ENCODE measurements around the gene PRKN. TPM values are rescaled to one million over a fixed set of nuclear protein-coding genes. Genes with fewer than 3 reads are reported as not detected.

The PRKN gene
- total and polyA plus RNA-seq, 5 donors from 2014 or later: 0.24 to 3.7 (median 2.5) TPM

DNA sequence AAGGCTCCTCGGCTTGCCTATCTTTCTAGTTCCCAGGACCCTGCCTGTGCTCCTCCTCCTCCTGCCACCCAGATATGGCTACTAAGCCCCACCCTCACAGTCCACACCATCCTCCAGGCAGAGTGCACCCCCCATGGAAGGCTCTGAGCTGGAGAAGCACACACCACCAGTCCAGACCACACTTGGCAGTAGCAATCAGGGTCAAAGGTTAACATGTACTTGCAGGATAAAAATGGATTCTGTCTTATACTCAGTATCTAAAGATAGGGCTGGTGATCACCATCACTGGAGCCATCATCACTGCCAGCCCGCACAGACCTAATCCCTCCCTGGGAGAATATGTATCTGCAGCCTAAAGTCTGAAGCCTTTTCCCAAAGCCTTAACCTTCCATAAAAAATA lies 83.4 kb downstream of the PRKN start:
- Histone ChIP-seq H3K27ac (ENCODE audit: insufficient read depth, low read length, poor library complexity, severe bottlenecking) (no peak overlapping the region), H3K27me3 (ENCODE audit: control insufficient read depth, insufficient read depth, low read length) (no peaks in the 10 kb centered on the region), H3K4me3 (ENCODE audit: low read depth, low read length) (no peak overlapping the region), H3K4me1 (ENCODE audit: control insufficient read depth, insufficient read depth, low read length, poor library complexity, severe bottlenecking) (no peaks in the 10 kb centered on the region), H3K36me3 (ENCODE audit: control insufficient read depth, insufficient read depth, low read length) (no peaks in the 10 kb centered on the region), H3K9me3 (ENCODE audit: control insufficient read depth in 2 of 2, low read length in 2 of 2) (no peaks in the 10 kb centered on the region)
- Mint-ChIP-seq H3K4me1 (no peaks in the 10 kb centered on the region), H3K4me3 (no peak overlapping the region), H3K27ac (no peak overlapping the region), H3K27me3 (peaks cover 4% of the 10 kb centered on the region), H3K36me3 (no peaks in the 10 kb centered on the region), H3K9me3 (no peaks in the 10 kb centered on the region)
- DNase-seq (no peak), ATAC-seq (ENCODE audit: low read depth in 2 of 2) (no peak)

GRCh38 chr6:162640756-162641155 lies 86.8 kb downstream of the PRKN start:
- Mint-ChIP-seq H3K27me3 (peaks cover 4% of the 10 kb centered on the region), H3K36me3 (no peaks in the 10 kb centered on the region), H3K4me1 (peaks cover 0 to 2% (median 0%) of the 10 kb centered on the region in 4 donors), H3K27ac (no peak overlapping the region), H3K4me3 (no peak overlapping the region), H3K9me3 (peaks cover 0 to 5% (median 0%) of the 10 kb centered on the region in 7 donors)
- H3K36me3 ChIP-seq (ENCODE audit: control insufficient read depth, insufficient read depth, low read length): no peaks in the 10 kb centered on the region
- H3K4me1 ChIP-seq (ENCODE audit: control insufficient read depth, insufficient read depth, low read length, poor library complexity, severe bottlenecking): no peaks in the 10 kb centered on the region
- no peak overlapping the region for H3K4me3 ChIP-seq (ENCODE audit: low read depth, low read length)
- no peaks in the 10 kb centered on the region for H3K27me3 ChIP-seq (ENCODE audit: control insufficient read depth, insufficient read depth, low read length)
- no peak overlapping the region for H3K27ac ChIP-seq (ENCODE audit: insufficient read depth, low read length, poor library complexity, severe bottlenecking)
- ATAC-seq (ENCODE audit: low read depth in 2 of 2) (no peak), DNase-seq (no peak)
- no peaks in the 10 kb centered on the region for H3K9me3 ChIP-seq (ENCODE audit: control insufficient read depth in 2 of 2, low read length in 2 of 2)

DNA sequence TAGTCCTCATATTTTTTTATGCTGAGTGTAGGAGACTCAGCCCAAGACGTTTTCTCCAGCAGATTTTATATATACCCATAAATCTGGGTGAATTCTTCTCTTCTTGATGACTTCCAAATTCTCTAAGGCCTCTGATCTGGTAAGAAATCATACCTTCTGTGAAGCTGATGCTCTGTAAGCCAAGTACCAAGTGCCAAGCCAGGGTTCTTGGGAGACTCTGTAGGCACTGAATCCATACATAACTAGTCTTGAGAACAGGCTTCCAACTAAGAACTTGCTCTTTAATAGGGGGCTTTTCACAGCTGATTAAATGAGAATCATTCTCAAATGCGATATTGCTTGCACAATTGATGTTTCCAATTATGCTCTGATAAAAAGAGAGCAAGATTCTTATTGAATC lies 87.6 kb downstream of the PRKN start:
- Histone ChIP-seq H3K27ac (ENCODE audit: insufficient read depth, low read length, poor library complexity, severe bottlenecking) (no peak overlapping the region), H3K27me3 (ENCODE audit: control insufficient read depth, insufficient read depth, low read length) (no peaks in the 10 kb centered on the region), H3K4me3 (ENCODE audit: low read depth, low read length) (no peak overlapping the region), H3K4me1 (ENCODE audit: control insufficient read depth, insufficient read depth, low read length, poor library complexity, severe bottlenecking) (no peaks in the 10 kb centered on the region), H3K9me3 (ENCODE audit: control insufficient read depth in 2 of 2, low read length in 2 of 2) (no peaks in the 10 kb centered on the region), H3K36me3 (ENCODE audit: control insufficient read depth, insufficient read depth, low read length) (no peaks in the 10 kb centered on the region)
- Mint-ChIP-seq H3K4me3 (no peak overlapping the region), H3K9me3 (peaks cover 0 to 5% (median 0%) of the 10 kb centered on the region in 7 donors), H3K27ac (no peak overlapping the region), H3K27me3 (peaks cover 4% of the 10 kb centered on the region), H3K36me3 (no peaks in the 10 kb centered on the region), H3K4me1 (peaks cover 0 to 2% (median 0%) of the 10 kb centered on the region in 4 donors)
- no peak for DNase-seq
- no peak for ATAC-seq (ENCODE audit: low read depth in 2 of 2)

- no peak overlapping the region for H3K27ac ChIP-seq (ENCODE audit: insufficient read depth, low read length, poor library complexity, severe bottlenecking)
- no peaks in the 10 kb centered on the region for H3K9me3 ChIP-seq (ENCODE audit: control insufficient read depth in 2 of 2, low read length in 2 of 2)
- no peak overlapping the region for H3K4me3 Mint-ChIP-seq
- H3K27me3 ChIP-seq (ENCODE audit: control insufficient read depth, insufficient read depth, low read length): no peaks in the 10 kb centered on the region
- DNase-seq: no peak
- no peak overlapping the region for H3K27ac Mint-ChIP-seq
- peaks cover 4% of the 10 kb centered on the region for H3K27me3 Mint-ChIP-seq
- no peaks in the 10 kb centered on the region for H3K4me1 ChIP-seq (ENCODE audit: control insufficient read depth, insufficient read depth, low read length, poor library complexity, severe bottlenecking)
- no peak overlapping the region for H3K4me3 ChIP-seq (ENCODE audit: low read depth, low read length)
- ATAC-seq (ENCODE audit: low read depth in 2 of 2): no peak
- no peaks in the 10 kb centered on the region for H3K36me3 Mint-ChIP-seq
- H3K9me3 Mint-ChIP-seq: peaks cover 0 to 5% (median 0%) of the 10 kb centered on the region in 7 donors
- H3K4me1 Mint-ChIP-seq: peaks cover 0 to 2% (median 0%) of the 10 kb centered on the region in 4 donors
- H3K36me3 ChIP-seq (ENCODE audit: control insufficient read depth, insufficient read depth, low read length): no peaks in the 10 kb centered on the region
Observed at GRCh38 chr6:162638931-162639574, 88.5 kb downstream of the PRKN start.

GRCh38 chr6:162637317-162637716 lies 90.2 kb downstream of the PRKN start:
- H3K9me3 Mint-ChIP-seq: peaks cover 0 to 5% (median under 1%) of the 10 kb centered on the region in 7 donors
- peaks cover 0 to 2% (median 0%) of the 10 kb centered on the region in 4 donors for H3K4me1 Mint-ChIP-seq
- Histone ChIP-seq H3K9me3 (ENCODE audit: control insufficient read depth in 2 of 2, low read length in 2 of 2) (no peaks in the 10 kb centered on the region), H3K27ac (ENCODE audit: insufficient read depth, low read length, poor library complexity, severe bottlenecking) (no peak overlapping the region), H3K27me3 (ENCODE audit: control insufficient read depth, insufficient read depth, low read length) (no peaks in the 10 kb centered on the region), H3K36me3 (ENCODE audit: control insufficient read depth, insufficient read depth, low read length) (no peaks in the 10 kb centered on the region), H3K4me1 (ENCODE audit: control insufficient read depth, insufficient read depth, low read length, poor library complexity, severe bottlenecking) (no peaks in the 10 kb centered on the region), H3K4me3 (ENCODE audit: low read depth, low read length) (no peak overlapping the region)
- DNase-seq (no peak), ATAC-seq (ENCODE audit: low read depth in 2 of 2) (no peak)
- no peaks in the 10 kb centered on the region for H3K36me3 Mint-ChIP-seq
- H3K27ac Mint-ChIP-seq: no peak overlapping the region
- no peak overlapping the region for H3K4me3 Mint-ChIP-seq
- peaks cover 4% of the 10 kb centered on the region for H3K27me3 Mint-ChIP-seq

DNA sequence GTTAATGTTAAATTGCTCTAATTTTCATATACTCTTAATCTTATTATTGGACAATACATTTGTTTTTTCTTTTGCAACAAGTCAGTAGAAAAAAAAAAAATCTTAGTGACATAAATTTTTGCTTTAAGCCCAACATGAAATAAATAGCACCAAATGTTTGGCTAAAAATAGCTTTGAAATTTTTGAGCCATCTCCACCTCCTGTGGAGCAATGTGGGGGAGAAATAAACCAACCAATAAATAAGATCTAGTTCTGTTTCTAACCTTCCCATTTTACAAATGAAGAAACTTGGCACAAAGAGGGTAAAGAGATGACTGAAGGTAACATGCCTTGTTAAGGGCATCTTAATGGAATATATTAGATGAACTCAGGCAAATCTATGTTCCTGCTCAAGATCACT lies 91.4 kb downstream of the PRKN start:
- H3K27me3 ChIP-seq (ENCODE audit: control insufficient read depth, insufficient read depth, low read length): no peaks in the 10 kb centered on the region
- H3K27ac ChIP-seq (ENCODE audit: insufficient read depth, low read length, poor library complexity, severe bottlenecking): no peak overlapping the region
- no peaks in the 10 kb centered on the region for H3K4me1 ChIP-seq (ENCODE audit: control insufficient read depth, insufficient read depth, low read length, poor library complexity, severe bottlenecking)
- peaks cover 0 to 2% (median 0%) of the 10 kb centered on the region in 4 donors for H3K4me1 Mint-ChIP-seq
- no peaks in the 10 kb centered on the region for H3K9me3 ChIP-seq (ENCODE audit: control insufficient read depth in 2 of 2, low read length in 2 of 2)
- no peaks in the 10 kb centered on the region for H3K36me3 Mint-ChIP-seq
- H3K36me3 ChIP-seq (ENCODE audit: control insufficient read depth, insufficient read depth, low read length): no peaks in the 10 kb centered on the region
- H3K27ac Mint-ChIP-seq: no peak overlapping the region
- DNase-seq: no peak
- peaks cover 0 to 5% (median 2%) of the 10 kb centered on the region in 7 donors for H3K9me3 Mint-ChIP-seq
- no peak overlapping the region for H3K4me3 ChIP-seq (ENCODE audit: low read depth, low read length)
- H3K27me3 Mint-ChIP-seq: no peaks in the 10 kb centered on the region
- no peak overlapping the region for H3K4me3 Mint-ChIP-seq
- no peak for ATAC-seq (ENCODE audit: low read depth in 2 of 2)

GRCh38 chr6:162631546-162631945 lies 96.0 kb downstream of the PRKN start:
- DNase-seq (no peak), ATAC-seq (ENCODE audit: low read depth in 2 of 2) (no peak)
- no peaks in the 10 kb centered on the region for H3K4me1 Mint-ChIP-seq
- H3K27me3 Mint-ChIP-seq: no peaks in the 10 kb centered on the region
- H3K9me3 Mint-ChIP-seq: peaks cover 1 to 10% (median 3%) of the 10 kb centered on the region in 7 donors
- H3K9me3 ChIP-seq (ENCODE audit: control insufficient read depth in 2 of 2, low read length in 2 of 2): no peaks in the 10 kb centered on the region
- no peaks in the 10 kb centered on the region for H3K27me3 ChIP-seq (ENCODE audit: control insufficient read depth, insufficient read depth, low read length)
- H3K4me3 Mint-ChIP-seq: no peak overlapping the region
- H3K4me3 ChIP-seq (ENCODE audit: low read depth, low read length): no peak overlapping the region
- no peaks in the 10 kb centered on the region for H3K36me3 ChIP-seq (ENCODE audit: control insufficient read depth, insufficient read depth, low read length)
- H3K27ac Mint-ChIP-seq: no peak overlapping the region
- no peak overlapping the region for H3K27ac ChIP-seq (ENCODE audit: insufficient read depth, low read length, poor library complexity, severe bottlenecking)
- H3K4me1 ChIP-seq (ENCODE audit: control insufficient read depth, insufficient read depth, low read length, poor library complexity, severe bottlenecking): no peaks in the 10 kb centered on the region
- no peaks in the 10 kb centered on the region for H3K36me3 Mint-ChIP-seq

- H3K27ac Mint-ChIP-seq: no peak overlapping the region
- H3K27me3 Mint-ChIP-seq: no peaks in the 10 kb centered on the region
- H3K4me3 Mint-ChIP-seq: no peak overlapping the region
- Histone ChIP-seq H3K36me3 (ENCODE audit: control insufficient read depth, insufficient read depth, low read length) (no peaks in the 10 kb centered on the region), H3K27ac (ENCODE audit: insufficient read depth, low read length, poor library complexity, severe bottlenecking) (no peak overlapping the region), H3K9me3 (ENCODE audit: control insufficient read depth in 2 of 2, low read length in 2 of 2) (no peaks in the 10 kb centered on the region), H3K27me3 (ENCODE audit: control insufficient read depth, insufficient read depth, low read length) (no peaks in the 10 kb centered on the region), H3K4me1 (ENCODE audit: control insufficient read depth, insufficient read depth, low read length, poor library complexity, severe bottlenecking) (no peaks in the 10 kb centered on the region), H3K4me3 (ENCODE audit: low read depth, low read length) (no peak overlapping the region)
- H3K36me3 Mint-ChIP-seq: no peaks in the 10 kb centered on the region
- ATAC-seq (ENCODE audit: low read depth in 2 of 2): no peak
- no peaks in the 10 kb centered on the region for H3K4me1 Mint-ChIP-seq
- DNase-seq: no peak
- peaks cover 1 to 10% (median 2%) of the 10 kb centered on the region in 7 donors for H3K9me3 Mint-ChIP-seq
Observed at GRCh38 chr6:162630069-162630468, 97.5 kb downstream of the PRKN start.
